HG03097 (cell line): ENCODE results near the gene TNS4.

ENCODE experiments used
- ATAC-seq: cut with Tn5 transposase; IDR thresholded peaks from one replicate; pipeline ENCODE4 v1.9.1; 2021; ENCODE audit not compliant: unreplicated experiment, low FRiP score

Gene TNS4

DNA sequence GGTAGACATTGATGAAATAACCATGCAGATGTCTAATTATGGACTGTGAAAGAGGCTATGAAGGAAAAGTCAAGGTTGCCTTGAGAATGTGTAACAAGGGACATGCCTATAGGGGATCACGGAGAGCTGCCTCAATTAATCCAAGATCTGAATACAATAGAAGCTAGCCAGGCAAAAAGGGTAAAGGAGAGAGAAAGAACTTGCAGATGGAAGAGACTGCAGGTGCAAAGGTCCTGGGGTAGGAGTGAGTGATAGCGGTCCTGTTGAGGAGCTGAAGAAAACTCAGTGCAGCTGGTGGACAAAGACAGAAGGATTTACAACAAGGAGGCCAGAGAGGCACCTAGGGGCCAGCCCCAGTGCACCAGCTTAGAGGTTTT lies 15.9 kb upstream of the TNS4 start:
- ATAC-seq, result no peak

DNA sequence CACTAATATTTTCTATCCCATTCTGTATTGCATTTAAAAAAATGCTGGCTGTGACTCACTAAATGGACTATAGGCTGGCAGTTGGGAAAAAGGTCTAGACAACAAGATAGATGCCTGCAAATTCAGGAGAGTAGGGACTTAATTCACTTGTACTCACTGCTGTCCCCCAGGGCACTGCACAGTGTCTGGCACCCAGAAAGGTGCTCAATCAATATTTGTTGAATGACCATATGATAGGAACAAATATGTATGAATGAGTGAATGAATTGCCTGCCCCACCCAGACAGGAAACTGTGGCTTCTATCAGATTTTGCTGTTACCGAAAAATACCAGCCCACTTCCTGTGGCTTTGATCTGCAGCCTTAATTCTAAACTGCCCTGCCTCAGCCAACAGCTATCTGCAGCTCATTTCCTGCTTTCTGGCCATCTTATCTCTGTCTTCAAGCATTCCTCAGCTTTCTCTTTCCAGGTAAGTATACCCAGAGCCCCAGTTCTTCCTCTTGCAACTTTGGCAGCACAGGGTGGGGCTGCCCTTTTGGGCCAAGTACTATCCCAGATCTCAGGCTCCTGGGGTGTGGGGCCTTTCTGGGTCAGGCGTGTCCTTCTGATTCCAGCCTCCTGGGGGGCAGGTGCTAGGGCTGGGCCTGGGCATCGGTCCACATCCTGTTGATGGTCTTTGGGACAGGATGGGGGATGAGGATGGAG lies 15.3 kb upstream of the TNS4 start:
- ATAC-seq, result no peak

- no peak for ATAC-seq
Observed at GRCh38 chr17:40515491-40516041, 14.1 kb upstream of the TNS4 start.

DNA sequence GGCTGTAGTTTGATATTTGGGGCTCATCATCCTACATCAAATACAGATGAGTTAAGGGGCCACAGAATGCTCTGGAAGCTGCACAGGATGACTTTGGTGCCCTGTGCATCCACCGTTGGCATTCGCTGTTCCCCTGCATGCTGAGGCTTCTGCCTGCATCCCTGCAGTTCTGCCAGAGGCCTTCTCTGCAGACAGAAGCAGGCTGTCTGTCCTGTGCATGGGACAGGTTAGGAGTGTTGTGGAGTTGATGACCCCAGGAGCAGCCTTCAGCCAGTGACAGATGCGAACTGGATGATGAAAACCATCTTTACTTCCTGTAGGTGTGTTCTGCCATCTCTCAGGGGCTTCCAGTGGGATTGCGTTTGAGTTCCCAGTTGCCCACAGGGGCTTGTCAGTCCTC lies 13.6 kb upstream of the TNS4 start:
- no peak for ATAC-seq

DNA sequence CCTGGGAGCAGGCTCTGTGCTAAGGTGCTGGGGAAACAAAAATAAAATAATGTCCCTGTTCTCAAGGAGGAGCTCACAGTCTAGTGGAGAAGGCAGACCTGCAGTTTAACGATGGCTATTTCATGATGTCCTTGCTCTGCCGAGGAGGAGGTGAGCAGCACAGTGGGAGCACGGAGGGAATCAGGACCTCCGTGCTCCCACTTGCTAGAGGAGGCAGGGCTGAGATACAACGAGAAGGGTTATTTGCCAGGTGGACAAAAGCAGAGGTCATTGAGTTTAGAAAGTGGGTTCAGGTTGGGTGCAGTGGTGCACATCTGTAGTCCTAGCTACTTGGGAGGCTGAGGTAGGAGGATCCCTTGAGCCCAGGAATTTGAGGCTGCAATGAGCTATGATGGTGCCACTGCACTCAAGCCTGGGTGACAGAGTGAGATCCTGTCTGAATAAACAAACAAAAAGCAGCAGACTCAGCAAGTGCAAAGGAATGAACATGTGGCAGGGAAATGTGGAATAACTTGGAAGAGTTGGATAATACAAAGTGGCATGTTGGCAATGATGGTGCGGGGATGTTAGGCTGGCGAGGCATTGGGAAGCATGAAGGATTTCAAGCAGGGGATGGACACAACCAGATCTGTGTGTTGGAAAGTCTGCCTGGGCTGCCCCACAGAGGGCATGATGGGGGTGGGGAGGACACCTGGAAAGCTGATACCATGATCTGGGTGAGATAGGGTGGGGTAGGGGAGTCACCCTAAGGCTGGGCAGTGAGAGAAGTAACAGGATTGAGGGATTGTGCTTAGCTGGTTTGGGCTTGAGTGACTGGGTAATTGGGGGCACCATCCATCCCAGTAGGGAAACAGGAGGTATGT lies 12.8 kb upstream of the TNS4 start:
- ATAC-seq, result no peak

GRCh38 chr17:40511667-40512220 lies 10.3 kb upstream of the TNS4 start:
- ATAC-seq, result no peak

DNA sequence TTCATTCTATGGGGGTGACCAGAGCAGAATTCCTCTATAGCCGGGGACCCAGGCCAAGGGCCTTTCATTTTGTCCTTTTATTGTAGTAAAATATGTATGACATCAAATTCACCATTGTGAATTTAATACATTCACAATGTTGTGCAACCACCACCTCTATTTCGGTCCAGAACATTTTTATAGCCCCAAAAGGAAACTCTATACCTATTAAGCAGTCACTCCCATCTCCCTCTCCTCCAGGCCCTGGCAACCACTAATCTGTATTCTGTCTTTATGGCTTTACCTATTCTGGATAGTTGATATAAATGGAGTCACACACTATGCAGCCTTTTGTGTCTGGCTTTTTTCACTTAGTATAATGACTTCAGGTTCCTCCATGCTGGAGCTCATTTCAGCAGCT lies 9.7 kb upstream of the TNS4 start:
- no peak for ATAC-seq

- no peak for ATAC-seq
Observed at GRCh38 chr17:40510328-40510648, 8.9 kb upstream of the TNS4 start.

GRCh38 chr17:40509626-40510327 lies 8.4 kb upstream of the TNS4 start:
- no peak for ATAC-seq

GRCh38 chr17:40506786-40507185 lies 5.4 kb upstream of the TNS4 start:
- no peak for ATAC-seq

DNA sequence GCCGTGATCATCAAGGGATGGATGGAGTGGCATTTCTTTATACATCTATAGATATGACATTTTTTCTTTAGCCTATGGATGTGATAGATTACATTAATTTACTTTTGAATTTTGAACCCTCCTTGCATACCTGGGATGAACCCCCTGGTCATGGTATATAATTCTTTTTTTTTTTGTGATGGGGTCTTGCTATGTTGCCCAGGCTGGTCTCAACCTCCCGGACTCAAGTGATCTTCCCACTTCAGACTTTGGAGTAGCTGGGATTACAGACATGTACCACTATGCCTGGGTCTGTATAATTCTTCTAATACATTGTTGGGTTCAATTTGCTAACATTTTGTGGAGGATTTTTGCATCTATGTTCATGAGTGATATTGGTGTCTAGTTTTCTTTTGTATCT lies 1.7 kb upstream of the TNS4 start:
- ATAC-seq, result no peak

DNA sequence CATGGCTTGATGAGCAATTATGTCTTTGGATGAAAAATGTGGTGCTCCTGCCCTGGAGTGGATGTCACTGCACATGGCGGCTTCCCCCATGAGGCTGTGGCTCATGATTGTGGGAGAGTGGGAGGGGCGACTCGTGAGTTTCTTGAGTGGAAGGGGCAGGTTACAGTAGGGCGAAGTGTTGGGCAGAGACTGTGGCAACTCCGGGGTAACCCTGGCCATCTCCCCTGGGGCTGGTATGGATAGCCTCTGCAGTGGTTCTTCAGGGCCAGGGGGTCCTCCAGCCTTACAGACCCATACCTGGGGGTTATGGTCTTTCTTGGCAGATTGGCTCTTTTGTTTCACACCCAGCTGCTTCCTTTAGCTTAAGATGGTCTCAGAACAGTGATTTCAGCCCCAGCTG lies 1.3 kb upstream of the TNS4 start:
- no peak for ATAC-seq

- no peak for ATAC-seq
Observed at GRCh38 chr17:40500709-40501108, 714 bp downstream of the TNS4 start.

DNA sequence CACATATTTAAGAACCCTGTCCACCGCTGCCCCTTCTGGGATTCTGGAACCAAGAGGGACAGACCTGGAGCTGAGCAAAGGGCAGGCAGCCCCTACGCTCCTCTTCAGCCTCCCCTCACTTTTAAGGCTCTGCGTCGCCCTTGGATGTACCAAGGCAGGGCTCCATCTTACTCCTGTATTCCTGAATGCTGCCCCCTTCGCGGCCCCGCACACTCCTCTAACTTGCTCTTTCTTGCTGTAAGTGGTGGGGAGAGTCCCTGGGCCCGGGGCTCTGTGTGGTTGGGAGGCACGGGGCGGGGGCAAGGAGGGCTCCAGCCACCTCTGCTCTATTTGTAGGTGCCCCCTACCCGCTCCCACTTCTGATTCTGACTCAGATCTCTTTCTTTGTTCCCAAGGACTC lies 1.2 kb downstream of the TNS4 start:
- no peak for ATAC-seq

GRCh38 chr17:40499551-40500189 lies 1.8 kb downstream of the TNS4 start:
- no peak for ATAC-seq

GRCh38 chr17:40498281-40499084 lies 2.9 kb downstream of the TNS4 start:
- ATAC-seq, result no peak

DNA sequence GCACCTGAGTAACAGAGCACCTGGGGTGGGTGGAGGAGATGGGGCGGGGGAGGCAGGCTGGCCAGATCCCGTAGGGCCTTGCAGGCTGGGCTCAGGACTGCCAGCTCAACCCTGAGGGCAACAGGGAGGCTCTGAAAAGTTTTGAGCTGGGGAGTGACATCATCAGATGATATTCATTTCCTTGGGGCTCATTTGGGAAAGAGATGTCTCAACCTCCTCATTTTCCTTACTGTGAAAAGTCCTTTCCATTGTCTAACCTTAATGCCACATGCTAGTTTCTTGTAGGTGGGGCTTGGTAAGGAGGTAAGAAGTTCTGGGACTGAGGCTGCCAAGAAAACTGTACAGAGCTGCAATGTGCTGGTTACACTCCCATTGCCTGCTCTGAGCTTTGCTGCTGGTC lies 3.7 kb downstream of the TNS4 start:
- ATAC-seq, result no peak

DNA sequence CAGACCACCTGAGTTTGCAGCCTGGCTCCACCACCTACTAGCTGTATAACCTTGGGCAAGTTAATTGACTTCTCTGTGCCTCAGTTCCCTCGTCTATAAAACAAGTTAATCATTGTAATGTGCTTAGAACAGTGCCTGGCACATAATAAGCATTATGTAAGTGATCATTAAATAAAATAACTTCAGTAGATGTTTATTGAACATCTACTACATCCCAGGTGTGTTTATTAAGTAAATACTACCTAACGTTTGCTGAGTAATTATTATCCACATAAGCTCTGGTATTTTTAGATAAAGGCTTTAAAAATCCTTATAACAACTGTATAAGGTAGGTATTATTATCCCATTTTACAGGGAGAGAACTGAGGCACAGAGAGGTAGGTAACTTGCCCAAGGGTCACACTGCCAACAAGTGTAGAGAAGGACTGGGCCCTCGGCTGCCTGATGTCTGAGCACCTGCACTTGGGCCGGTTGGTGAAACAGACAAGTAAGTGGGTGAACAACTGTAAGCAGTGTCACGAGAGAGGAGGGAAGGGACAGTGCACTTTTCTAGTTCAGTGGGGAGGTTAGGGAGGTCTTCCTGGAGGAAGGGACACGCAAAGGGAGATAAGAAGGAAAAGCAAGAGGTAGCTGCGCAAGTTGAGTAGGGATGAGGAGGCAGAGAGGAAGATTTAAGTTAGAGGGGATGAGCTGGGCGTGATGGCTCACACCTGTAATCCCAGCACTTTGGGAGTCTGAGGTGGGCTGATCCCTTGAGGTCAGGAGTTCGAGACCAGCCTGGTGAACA lies 4.6 kb downstream of the TNS4 start:
- no peak for ATAC-seq

DNA sequence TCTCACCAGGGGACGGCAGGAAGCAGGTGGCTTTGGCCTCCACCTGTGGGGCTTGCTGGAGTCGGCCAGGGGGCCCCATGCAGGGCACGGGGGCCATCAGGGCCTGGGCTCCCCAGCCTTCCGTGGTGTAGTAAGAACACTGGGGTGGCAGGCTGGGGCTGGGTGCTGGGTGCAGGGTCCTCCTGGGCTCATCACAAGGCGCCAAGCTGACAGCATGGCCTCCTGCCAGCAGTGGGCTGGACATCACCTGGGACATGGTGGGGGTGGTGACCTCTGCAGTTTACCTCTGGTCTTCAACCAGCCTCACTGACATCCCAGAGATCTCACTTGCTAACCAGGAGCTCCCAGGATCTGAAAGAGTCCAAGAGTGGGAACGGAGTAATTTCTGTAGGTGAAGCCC lies 5.3 kb downstream of the TNS4 start:
- no peak for ATAC-seq
